ENCODE data around the gene SRD5A3.

Gene SRD5A3

GRCh38 chr4:55378617-55379467, 32.8 kb downstream of the SRD5A3 start:
- DNase-seq = no peak

GRCh38 chr4:55380576-55380975, 34.5 kb downstream of the SRD5A3 start:
- no peak for DNase-seq

- DNase-seq = no peak
Measured at GRCh38 chr4:55381502-55381901, 35.5 kb downstream of the SRD5A3 start.

DNA sequence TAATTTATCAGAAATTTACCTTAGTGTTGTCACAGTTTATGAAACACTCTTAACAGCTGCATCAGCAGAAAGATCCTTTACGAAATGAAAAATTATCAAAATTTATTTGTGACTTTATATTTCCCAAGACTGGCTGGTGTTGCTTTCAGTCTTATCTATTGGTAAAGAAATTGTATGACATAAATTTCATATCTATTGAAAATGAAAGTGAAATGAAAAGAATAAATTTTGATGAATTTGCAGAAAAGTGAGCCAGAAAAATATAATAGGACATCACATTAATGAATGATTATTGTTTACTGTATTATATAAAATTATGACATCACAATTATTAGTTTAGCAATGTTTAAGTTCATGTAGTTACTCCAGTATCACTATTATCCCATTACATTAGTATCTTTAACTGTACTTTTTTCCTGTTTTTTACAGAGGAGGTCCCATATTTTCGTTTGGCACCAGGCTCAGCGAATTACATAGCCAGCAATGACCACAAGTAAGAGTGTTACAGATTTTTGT, 36.5 kb downstream of the SRD5A3 start:
- DNase-seq = no peak

DNA sequence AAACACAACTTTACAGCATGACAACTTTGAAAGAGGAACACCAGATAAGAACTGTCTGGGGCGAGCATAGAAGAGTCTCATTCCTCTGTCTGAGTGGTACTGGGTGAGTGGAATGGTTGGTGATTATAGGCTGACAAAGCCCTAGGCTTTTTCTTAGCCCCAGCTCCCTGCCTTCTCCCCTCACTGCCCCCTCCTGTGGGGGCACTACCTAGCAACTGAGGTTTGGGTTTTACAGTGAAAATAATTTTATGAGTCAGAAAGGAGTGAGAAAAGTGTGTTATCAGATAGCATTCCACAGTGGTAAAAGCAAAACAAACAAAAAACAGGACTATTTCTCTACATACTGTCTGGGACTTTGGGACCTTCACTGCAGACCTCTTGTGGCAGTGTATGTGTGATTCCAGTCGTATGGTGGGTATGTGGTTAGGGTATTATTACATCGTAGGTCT, 39.2 kb downstream of the SRD5A3 start:
- no peak for DNase-seq

- DNase-seq = no peak
Measured at GRCh38 chr4:55386073-55386472, 40.0 kb downstream of the SRD5A3 start.

DNA sequence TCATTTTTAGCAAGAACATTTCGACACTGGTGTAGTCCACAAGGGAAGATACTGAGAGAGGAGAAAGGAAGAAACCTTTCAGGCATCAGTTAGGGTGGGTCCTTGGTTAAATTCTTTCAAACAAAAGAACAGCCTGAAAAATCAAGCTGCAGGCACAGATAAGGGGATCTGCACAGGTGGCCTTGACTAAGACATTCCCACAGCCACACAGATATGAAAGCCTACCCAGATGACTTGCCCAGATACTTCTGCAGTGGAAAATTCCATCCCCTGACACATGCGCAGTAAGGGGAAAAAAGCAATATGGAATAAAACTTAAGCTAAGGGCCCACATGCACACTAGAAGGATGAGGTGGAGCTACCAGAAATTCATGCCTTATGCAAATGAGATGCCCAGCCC, 40.8 kb downstream of the SRD5A3 start:
- DNase-seq = no peak

DNA sequence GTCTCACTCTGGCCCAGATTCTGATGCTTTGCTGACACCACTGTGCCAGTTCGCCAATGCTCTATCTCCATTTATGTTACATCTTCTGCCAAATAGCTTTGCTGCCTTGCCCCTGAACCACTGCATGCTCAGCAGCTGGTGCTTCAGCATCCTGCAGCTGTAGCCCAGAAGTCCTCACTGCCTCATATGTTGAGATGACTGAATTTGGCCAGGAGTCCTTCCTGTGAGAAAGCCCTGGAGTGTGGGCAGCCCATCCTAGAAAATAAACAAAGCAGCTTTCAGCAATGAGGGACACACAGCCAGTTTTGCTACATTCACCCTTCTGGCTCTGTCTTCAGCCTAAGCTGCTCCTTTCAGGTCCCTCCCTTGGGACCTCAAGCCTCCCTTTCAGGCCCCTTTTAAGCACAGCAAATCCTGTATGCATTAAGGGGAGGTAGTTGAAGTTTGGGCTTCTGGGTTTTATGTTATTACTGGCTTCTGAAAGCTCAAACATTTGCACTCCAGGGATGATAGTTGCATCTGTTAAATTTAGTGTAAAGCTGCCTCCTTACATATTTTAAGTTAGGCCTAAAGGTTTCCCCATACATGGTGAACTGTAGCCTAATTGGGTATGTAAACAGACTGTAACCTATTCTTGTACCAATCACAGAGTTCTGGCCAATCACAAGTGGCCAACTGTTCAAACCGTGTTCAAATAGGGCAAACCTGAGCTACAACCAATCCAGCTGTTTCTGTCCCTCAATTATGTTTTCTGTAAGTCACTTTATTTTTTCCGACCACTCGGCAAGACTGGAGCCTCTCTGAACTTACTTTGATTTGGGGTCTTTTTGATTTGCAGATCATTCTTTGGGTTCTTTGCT, 47.6 kb downstream of the SRD5A3 start:
- DNase-seq = no peak

DNA sequence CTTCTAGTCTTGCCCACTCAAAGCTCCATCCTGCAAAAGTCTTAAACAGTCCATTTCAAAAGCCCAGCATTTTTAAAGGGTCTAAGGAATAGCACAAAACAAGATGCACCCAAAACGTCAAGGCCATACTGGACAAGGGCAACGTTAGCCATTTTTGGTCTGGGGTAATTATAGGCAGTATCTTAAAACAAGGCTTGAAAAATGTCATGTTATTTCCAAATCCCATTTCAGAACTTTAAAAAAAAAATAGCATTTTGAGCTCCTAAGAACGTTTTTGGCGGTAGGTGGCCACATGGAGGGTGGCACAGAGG, 49.1 kb downstream of the SRD5A3 start:
- DNase-seq = no peak

- peak; percentile 80 for DNase-seq
Measured at GRCh38 chr4:55395529-55396307, 49.7 kb downstream of the SRD5A3 start, which contains the start of gene TMEM165. Gene TMEM165 (plus strand): TSS chr4:55395957. CDS start chr4:55396190, 233 bp downstream.

GRCh38 chr4:55396308-55397125, 50.5 kb downstream of the SRD5A3 start:
- peak; percentile 14 for DNase-seq

DNA sequence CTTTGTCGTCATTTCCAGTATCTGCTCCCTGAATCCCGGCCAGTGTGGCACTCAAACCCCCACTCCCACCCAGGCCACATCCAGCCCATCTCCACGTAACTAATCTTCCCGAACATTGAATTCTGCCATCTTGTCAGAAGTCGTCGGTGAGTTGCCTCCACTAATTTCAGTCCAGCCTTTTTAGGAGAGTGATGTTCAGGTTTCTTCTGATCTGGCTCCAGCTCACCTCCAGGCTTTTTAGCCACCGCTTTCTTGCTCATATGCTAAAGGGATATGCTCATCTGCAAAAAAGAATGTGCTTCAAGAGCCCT, 51.0 kb downstream of the SRD5A3 start:
- DNase-seq = no peak

DNA sequence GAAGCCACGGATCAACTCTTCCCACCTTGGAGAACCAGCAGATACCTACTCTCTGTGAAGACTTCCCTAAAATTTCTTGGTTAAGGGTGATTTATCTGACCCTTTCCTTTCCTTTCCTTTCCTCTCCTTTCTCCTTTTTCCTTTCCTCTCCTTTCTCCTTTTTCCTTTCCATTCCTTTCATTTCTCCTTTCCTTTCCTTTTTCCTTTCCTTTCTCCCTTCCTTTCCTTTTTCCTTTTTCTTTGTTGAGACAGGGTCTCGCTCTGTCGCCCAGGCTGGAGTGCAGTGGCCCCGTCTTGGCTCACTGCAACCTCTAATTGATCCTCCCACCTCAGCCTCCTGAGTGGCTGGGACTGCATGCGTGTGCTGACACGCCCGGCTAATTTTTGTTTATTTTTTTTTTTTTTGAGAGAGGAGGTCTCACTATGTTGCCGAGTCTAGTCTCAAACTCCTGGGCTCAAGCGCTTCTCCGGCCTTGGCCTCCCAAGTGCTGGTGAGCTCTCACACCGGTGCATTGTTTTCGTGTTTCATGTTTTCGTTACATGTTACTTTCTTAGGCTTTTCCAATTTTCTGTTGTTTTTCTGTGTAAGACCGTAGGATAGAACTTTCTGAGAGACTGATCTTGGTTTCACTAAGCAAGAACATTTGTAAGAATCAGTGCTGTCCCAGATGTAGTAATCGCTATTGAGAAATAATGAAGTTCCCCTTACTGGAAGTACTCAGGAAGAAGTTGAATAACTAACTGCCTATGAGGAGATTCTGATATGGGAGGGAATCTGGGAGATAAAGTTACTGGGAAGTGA, 51.7 kb downstream of the SRD5A3 start:
- DNase-seq = no peak

DNA sequence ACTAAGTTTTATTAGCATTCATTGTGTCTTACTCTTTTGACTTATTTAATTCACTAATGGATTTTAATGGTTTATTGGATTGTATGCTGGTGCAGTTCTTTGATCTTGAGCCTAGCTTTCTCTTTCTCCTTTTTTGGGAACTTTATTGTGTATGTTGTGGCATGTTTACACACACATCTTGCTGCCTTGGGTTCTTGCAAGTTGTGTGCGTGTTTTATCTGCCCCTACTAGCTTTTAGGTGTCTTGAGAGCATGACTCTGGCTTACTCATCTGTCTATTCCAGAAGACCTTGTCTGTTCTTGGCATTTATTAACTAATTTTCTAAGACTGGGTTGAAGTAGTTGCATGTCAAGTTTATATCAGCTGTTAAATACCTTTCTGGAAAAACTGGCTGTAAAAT, 52.4 kb downstream of the SRD5A3 start:
- DNase-seq = no peak

DNA sequence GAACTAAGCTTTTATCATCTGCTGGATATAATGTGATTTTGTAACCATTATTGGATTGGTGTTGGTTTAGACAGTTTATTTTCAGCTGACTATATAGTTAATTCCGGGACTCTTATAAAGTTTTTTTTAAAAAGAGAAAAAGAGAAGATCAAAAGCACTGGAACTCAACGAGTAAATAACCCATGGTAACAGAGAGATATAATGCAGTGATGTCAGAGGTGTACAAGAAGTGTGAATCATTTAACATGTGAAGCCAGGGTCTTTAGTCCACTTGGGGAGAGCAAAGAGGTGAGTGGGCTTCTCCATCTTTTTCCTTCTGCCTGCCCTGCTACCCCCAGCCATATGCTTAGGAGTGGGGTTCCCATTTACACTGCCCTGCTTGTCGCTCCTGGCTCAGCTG, 52.9 kb downstream of the SRD5A3 start:
- no peak for DNase-seq

- DNase-seq = no peak
Measured at GRCh38 chr4:55399581-55399980, 53.5 kb downstream of the SRD5A3 start.

- DNase-seq = no peak
Measured at GRCh38 chr4:55405073-55405472, 59.0 kb downstream of the SRD5A3 start.

DNA sequence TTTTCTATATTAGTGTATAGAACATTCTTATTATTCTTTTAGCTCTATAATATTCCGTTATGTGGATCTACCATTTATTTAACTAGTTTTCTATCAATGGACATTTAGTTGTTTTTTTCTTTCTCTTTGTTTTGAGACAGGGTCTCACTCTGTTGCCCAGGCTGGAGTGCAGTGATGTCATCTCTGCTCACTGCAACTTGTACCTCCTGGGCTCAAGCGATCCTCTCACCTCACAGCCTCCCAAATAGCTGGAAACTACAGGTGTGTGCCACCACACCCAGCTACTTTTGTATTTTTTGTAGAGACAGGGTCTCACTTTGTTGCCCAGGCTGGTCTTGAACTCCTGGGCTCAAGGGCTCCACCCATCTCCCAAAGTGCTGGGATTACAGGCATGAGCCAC, 60.5 kb downstream of the SRD5A3 start:
- DNase-seq = no peak

GRCh38 chr4:55407119-55407518, 61.1 kb downstream of the SRD5A3 start:
- no peak for DNase-seq

DNA sequence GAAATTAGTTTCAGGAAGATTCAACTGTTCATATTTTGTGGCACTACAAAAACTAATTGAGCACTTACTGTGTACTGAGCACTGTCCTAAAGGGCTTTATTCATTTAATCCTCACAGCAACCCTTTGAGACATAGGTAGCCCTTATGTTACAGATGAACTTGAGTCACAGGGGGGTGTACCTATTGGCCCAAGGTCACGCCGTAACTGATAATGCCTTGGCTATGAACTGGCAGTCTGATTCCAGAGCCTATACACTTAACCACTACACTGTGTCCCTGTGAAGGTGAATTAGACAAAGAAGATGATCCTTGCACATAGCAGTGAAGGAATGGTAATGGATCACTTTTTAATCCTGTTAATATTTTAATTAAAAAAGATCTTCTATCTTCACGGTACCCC, 61.7 kb downstream of the SRD5A3 start:
- DNase-seq = no peak

- no peak for DNase-seq
Measured at GRCh38 chr4:55409468-55410171, 63.6 kb downstream of the SRD5A3 start.

Measured in NCI-H1092 (cell line).